Fibroblast of skin of abdomen (primary cell): ENCODE results near the gene ENDOG.
"Not testable (repeated sequence)": the region's sequence is repeated elsewhere in the genome, so short reads cannot be mapped to it uniquely, and the experiment has no call there.

Source experiments
- DNase-seq: peaks from one replicate; pipeline ENCODE4 v3.0.0-alpha.2; 2013

ENDOG gene

DNA sequence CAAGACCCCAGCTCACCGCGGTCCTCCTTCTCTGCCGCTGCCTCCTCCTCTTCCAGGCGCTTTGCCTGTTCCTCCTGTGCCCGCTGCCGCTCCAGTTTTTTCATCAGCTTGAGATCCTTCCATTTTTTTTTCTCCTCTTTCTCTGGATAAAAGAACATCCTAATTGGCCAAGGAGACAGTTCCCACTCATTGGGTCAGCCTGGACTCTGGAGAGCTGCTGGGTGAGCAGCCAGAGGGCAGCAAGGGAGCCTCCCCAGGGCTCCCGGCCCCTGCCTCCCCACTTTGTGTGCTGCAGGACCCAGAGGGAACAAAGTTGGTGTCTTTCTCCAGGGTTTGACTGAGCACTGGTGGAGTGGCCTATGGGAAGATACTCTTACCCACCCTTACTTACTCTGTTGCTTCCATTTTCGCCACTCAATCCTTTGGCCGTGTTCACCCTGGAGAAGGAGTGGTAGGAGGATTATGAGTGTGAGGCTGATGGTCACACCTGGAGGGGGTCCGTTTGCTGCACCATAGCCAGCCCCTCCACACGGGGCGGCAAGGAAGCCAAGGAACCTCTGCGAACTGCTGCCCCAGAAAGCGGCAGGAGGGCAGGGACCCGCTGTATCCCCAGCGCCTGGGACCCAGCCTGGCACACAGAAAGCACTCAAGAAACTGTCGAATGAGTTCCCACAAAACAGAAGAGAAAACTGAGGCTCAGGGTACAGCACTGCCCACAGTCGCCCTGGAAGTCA lies 10.6 kb downstream of the ENDOG start:
- DNase-seq = no peak

DNA sequence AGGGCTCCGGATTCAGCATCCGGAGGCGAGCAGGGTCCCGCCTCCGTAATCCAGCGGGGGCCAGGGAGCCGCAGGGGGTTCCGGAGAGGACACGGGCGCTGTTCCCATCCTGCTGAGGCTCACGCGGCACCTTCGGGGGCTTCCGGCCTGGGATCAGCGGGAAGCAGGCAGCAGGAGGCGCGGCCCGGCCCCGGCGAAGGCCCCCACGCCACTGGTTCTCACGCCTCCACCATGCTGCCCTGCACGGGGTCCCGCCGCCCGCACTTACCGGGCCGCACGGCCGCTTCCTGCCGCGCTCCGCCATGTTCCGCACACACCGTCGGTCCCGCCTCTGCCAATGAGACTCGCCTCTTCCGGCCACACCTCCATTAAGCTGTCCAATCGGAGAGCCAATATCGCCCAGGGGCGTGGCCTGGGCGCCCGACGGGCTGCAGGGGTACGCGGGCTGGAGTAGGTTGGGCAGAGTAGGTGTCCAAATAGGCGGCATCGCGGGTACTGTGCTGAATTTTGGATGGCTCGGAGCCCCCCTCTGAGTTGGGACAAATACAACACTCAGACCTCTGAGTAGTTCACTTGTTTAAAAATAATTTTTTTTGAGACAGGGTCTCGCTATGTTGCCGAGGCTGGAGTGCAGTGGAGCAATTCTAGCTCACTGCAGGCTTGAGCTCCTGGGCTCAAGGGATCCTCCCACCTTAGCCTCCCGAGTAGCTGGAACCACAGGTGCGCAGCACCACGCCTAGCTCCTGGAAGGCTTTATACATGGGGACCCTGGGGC lies 11.4 kb downstream of the ENDOG start, which contains the start of gene SPOUT1:
TSS of gene SPOUT1 (minus strand) at position 318 of the 775 bp plus-strand sequence. CDS start at position 304, 14 bp downstream.
- peak; percentile 89 for DNase-seq

DNA sequence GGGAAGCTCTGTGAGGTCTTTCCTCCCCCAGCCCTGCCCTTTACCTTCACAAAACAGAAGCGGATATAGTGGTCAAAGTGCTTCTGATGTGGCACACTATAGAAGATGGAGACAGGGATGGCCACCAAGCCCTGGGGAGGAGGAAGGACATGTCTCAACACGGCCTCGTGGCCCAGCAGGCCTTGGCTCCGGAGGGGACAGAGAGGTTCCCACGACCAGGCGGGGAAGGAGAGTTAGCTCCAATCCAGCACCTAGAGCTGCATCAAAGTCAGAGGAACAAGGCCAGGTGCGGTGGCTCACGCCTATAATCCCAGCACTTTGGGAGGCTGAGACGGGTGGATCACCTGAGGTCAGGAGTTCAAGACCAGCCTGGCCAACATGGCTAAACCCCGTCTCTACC lies 15.4 kb downstream of the ENDOG start:
- DNase-seq = no peak

DNA sequence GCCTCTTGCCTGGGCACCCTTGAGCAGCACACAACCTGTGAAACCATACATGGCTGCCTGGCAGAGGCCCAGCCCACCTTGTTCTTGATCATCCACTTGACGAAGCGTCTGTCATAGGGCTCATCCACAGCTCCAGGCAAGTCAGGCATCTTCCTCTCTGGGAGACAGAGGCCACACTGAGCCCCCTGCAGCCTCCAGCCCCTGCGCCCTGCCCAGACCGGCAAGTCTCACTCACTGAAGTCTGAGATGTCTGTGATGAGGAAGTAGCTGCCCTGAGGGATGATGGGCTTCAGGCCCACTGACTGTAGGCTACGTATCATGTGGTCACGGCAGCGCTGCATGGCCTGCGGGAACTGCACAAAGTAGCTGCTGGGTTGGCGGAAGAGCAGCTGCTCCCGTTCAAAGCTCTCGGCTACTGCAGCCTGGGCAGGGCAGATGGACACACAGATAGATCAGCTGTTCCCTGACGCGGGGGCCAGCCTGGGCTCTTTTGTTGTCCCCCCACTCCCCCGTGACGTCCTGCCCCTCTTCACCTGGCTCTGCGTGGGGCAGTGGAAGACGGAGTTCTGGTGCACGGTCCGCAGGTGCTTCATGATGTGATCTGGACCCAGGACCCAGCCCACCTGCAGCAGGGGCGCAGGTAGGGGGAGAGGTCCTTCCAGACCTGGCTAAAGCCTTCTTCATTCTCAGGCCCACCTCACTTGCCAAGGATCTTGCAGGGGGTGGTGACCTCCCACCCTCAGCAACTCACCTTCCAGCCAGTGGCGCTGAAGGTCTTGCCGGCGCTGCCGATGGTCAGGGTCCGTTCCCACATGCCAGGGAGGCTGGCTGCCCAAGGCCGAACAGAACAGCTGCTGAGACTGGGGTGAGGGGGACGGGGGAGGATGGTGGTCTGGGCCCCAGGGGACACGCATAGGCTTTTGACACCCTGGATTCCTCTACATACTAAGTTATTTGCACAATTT lies 17.2 kb downstream of the ENDOG start:
- DNase-seq = no peak

DNA sequence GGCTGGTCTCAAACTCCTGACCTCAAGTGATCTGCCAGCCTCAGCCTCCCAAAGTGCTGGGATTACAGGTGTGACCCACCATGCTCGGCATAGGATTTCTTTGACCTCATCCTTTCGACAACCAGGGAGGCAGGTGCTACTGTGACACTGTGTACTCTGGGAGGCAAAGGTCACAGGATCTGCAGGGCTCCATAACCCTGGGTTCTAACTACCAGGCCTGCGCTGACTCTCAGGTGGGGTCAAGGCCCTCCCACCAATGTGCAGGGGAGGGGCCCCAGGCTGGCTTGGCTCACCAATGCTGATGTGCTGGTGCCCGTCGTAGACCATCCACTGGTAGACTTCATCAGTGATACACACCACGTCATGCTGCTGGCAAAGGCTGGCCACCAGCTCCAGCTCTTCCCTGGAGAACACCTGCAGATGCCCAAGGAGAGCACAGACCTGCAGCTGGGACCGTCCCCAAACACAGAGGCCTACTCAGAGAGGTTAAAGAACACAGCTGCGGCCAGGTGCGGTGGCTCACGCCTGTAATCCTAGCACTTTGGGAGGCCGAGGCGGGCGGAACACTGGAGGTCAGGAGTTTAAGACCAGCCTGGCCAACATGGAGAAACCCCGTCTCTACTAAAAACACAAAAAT lies 18.3 kb downstream of the ENDOG start:
- DNase-seq = no peak

DNA sequence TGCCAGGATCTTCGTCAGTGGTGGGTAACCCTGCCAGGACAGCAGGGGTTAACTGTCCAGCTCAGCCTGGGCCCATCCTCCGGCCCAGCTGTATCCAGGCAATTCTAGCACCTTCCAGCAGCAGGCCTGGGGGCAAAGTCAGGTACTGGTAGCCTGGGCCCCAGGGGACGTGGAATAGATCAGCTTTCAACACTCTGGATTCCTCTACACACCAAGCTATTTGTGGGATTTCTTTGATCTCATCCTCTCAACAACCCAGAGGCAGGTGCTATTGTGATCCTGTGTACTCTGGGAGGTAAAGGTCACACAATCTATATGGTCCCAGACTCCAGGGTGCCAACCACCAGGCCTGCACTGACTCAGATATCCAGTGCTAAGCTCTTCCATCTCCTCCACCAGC lies 20.0 kb downstream of the ENDOG start:
- no peak for DNase-seq

DNA sequence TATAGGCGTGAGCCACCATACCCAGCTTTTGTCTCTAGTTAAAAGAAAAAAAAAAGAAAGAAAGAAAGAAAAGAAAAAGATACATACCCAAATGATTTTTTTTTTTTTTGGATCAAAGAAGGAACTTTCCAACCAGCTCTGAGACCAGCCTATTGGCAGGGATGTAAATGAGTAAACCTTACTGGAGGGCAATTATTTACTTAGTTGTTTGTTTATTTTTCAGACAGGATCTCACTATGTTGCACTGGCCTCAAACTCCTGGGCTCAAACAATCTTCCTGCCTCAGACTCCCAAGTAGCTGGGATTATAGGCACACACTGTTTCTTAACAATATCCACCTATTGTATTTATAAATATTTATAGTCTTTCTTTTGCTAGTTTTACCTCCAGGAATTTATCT lies 22.2 kb downstream of the ENDOG start:
- DNase-seq = no peak

DNA sequence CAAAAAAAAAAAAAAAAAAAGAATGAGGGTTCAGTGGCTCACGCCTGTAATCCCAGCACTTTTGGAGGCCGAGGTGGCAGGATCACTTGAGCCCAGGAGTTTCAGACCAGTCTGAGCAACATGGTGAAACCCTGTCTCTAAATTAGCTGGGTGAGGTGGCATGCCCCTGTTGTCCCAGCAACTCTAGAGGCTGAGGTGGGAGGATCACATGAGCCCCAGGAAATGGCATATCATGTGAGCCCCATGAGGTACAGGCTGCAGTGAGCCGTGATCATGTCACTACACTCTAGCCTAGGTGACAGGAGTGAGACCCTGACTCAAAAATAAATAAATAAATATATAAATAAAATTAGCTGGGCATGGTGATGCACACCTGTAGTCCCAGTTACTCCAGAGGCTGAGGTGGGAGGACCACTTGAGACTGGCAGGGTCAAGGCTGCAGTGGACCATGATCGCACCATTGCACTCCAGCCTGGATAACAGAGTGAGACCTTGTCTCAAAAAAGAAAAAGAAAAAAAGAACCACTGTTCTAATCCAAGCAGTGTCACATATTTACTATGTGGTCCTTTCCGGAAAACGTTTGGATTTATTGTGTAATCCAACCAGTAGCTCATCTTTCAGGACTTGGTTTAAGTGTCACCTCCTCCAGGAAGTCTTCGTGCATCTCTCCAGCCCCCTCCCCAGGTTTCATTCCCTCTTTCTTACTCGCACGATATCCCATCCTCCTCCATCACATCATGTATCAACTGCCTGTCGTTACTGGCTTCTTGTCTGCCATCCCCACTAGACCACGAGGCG lies 23.6 kb downstream of the ENDOG start:
- no peak for DNase-seq

DNA sequence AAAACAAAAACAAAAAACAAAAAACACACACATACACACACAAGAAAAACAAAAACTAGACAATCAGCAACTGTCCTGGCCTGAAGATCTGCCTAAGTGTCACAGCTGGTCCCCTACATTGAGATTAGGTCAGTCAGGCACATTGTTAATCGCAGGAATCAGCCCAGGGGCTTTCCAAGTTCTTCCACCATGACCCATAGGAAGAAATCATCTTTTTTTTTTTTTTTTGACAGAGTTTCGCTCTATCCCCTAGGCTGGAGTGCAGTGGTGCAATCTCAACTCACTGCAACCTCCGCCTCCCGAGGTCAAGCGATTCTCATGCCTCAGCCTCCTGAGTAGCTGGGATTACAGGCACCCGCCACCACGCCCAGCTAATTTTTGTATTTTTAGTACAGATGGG lies 24.9 kb downstream of the ENDOG start:
- DNase-seq = not testable (repeated sequence)

DNA sequence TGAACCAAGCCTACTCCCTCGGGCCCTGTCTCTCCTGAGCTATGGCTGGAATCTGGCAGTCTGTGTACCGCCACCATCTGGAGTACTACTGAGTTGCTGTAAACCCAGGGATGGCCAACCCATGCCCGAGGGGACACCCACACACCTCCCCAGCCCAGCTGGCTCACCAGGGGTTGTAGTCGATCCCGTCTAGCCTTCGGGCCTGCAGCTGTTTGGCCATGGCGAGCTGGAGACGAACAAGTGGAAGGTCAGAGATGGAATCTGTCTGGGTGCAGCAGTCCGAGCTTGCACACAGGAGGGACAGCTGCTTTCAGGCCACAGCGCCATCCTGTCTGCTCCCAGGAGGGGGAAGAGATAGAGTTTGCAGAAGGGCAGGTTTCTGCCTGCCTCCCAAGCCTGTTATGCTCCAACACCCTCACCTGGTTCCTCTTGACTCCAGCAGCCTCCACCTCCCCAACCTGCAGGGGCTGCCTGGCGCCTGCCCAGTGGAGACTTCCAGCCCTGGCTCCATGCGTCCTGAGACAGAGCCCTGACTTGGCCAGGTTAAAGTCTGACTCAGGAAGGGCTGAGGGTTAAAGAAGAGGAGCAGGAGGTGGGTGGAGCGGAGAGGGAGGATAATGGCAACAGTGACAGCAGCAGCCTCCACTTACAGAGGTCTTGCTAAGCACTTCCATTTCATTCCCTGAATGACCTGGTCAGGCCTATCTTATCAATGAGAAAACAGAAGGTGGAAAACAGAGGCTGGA lies 27.1 kb downstream of the ENDOG start:
- no peak for DNase-seq

DNA sequence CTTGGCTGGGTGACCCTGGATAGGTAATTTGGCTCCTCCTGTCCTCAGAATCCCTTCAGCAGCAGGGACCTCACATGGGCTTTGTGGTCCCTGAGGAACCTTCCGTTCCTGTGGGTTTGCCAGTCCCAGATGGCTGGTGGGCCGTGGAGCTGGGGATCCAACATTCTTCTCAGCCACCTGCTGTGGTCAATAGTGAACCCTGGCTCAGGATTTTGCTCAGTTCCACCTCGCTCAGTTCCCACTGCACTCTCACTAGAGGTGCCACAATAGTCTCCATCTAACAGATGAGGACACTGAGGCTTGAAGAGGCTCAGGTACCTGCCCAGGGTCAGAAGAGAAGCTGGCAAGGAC lies 28.4 kb downstream of the ENDOG start:
- DNase-seq = no peak

DNA sequence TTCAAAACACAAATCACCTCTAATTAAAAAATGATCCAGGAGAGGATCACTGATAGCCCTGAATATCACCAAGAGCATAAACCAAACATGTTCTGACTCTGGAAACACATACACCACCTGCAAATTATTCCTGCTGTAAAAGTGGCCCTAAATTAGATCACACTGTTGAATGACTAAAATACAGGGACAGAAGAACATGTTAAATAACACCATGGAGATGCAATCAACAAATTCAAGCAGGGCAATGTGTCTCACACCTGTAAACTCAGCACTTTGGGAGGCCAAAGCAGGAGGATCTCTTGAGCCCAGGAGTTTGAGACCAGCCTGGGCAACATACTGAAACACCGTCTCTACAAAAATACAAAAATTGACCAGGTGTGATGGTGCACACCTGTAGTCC lies 29.5 kb downstream of the ENDOG start:
- no peak for DNase-seq

DNA sequence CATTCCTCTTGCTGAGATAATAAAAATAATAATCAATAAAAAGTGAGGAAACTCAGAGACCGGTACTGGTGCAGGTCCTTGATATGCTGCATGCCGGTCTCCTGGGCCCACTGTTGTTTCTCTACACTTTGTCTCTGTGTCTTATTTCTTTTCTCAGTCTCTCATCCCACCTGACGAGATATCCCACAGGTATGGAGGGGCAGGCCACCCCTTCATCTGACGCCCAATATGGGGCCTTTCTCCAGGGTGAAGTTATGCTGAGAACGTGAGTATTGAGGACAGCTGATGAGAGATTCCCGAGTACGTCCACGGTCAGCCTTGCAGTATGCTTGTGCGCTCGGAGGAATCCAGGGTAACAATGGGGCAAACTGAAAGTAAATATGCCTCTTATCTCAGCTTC lies 32.7 kb downstream of the ENDOG start:
- not testable (repeated sequence) for DNase-seq

DNA sequence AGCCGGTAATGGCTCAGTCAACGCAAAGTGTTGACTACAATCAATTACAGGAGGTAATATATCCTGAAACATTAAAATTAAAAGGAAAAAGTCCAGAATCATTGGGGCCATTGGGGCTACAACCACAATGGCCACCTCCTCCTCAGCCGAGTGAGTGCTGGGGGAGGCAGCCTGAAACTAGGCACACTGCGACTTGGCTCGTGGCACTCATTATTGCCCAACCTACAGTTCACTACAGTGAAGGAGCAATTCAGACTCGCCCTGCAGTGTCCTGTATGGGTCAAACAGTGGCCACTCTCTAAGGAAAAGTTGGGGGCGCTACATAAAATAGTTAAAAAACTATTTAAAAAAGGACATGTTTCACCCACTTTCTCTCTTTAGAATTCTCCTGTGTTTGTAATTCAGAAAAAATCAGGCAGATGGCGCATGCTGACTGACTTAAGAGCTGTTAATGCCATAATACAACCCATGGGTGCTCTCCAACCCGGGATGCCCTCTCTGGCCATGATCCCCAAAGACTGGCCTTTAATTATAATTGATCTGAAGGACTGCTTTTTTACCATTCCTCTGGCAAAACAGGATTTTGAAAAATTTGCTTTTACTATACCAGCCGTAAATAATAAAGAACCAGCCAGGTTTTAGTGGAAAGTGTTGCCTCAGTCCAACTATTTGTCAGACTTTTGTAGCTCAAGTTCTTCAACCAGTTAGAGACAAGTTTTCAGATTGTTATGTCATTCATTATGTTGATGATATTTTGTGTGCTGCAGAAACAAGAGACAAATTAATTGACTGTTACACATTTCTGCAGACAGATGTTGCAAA lies 33.7 kb downstream of the ENDOG start:
- peak; percentile 10 for DNase-seq

DNA sequence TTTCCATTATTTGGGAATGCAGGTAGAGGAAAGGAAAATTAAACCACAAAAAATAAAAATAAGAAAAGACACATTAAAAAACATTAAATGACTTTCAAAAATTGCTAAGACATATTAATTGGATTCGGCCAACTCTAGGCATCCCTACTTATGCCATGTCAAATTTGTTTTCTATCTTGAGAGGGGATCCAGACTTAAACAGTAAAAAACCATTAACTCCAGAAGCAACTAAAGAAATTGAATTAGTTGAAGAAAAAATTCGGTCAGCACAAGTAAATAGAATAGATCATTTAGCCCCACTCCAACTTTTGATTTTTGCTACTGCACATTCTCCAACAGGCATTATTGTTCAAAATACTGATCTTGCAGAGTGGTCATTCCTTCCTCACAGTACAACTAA lies 34.3 kb downstream of the ENDOG start:
- DNase-seq = not testable (repeated sequence)

DNA sequence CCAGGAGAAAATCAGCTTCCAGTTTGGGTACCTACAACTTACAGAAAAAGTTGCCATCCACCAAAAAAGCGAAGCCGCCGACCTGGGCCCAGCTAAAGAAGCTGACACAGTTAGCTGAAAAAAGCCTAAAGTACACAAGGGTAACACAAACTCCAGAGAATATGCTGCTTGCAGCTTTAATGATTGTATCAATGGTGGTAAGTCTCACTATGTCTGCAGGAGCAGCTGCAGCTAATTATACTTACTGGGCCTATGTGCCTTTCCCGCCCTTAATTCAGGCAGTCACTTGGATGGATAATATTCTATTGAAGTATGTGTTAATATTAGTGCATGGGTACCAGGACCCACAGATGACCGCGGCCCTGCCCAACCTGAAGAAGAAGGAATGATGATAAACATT lies 36.2 kb downstream of the ENDOG start:
- DNase-seq = not testable (repeated sequence)

DNA sequence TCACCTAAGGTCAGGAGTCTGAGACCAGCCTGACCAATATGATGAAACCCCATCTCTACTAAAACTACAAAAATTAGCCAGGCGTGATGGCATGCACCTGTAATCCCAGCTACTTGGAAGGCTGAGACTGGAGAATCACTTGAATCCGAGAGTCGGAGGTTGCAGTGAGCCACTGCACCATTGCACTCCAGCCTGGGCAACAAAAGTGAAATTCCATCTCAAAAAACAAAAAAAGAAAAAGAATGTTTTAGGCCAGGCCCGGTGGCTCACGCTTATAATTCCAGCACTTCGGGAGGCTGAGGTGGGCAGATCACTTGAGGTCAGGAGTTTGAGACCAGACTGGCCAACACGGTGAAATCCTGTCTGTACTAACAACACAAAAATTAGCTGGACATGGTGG lies 40.2 kb downstream of the ENDOG start:
- not testable (repeated sequence) for DNase-seq

DNA sequence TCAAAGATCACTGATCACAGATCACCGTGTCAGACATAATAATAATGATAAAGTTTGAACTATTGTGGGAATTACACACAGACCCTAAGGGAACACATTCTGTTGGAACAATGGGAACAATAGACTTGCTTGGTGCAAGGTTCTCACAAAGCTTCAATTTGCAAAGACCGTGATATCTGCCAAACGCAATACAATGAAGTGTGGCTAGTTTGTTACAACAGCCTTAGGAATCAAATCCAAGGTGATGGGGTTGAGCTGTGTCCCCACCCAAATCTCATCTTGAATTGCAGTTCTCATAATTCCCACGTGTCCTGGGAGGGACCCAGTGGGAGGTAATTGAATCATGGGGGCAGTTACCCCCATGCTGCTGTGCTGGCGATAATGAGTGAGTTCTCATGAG lies 42.6 kb downstream of the ENDOG start:
- no peak for DNase-seq

DNA sequence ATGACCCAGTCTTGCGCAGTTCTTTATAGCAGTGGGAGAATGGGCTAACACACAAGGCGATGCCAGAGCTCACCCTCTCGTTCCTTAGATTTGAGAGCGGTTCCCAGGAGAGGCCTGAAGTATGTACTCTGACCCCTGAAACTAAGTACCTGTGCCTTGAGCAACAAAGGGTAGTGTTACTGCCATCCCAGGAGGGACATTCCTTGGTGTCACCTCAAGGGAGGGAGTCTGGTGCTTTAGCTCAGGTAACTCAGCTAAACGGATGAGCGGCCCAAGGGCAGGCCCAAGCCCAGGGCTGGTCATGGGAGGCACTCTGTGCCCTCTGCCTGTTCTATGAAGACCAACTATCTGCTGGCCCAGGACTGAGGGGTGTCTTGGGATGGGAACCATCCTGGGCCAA lies 43.2 kb downstream of the ENDOG start:
- no peak for DNase-seq

DNA sequence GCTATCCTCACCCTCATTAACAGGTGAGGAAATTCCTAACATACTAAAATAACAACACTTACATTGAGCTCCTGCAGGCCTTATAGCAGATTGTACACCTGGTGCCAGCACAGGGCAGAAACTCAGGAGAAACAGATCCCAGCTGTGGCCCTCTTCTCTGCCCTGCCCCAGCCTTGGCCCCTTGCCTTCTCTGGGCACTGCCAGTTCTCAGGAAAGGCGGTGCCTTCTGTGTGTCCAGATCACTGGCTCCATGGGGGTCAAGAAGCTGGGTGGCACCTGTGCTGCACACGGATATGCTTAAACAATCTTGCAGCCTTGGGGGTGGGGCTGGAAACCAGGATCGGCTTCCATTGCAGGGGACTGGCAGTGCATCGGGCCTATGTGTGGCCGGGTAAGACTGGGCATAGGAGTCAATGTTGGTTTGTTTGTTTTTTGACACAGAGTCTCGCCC lies 44.1 kb downstream of the ENDOG start:
- DNase-seq = no peak
